Effector CD4-positive, alpha-beta T cell (primary cell): ENCODE results near the gene TEX44.
"Not testable (repeated sequence)": the region's sequence is repeated elsewhere in the genome, so short reads cannot be mapped to it uniquely, and the experiment has no call there.

ENCODE experiments used
- DNase-seq: peaks from one replicate; pipeline ENCODE4 v3.0.0-alpha.2; 2020

TEX44 gene

GRCh38 chr2:231571661-231572191 lies 20.9 kb upstream of the TEX44 start:
- DNase-seq: no peak

DNA sequence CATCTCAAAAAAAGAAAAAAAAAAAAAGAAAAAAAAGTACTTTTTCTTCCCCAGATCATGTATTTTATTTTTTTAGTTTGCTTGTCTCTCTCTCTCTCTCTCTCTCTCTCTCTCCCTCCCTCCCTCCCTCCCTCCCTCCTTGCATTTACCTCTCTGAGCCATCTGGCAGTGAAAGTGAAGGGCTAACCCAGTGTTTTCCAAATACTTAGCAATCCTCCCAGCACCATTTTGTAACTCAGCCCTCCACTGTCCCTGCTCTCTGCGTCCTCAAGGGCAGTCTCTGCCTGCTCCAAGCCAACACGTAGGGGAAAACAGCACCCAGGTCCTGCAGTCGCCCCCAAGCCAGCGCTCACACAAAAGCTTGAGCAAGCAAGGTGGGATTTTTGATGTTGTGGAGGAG lies 19.6 kb upstream of the TEX44 start:
- no peak for DNase-seq

DNA sequence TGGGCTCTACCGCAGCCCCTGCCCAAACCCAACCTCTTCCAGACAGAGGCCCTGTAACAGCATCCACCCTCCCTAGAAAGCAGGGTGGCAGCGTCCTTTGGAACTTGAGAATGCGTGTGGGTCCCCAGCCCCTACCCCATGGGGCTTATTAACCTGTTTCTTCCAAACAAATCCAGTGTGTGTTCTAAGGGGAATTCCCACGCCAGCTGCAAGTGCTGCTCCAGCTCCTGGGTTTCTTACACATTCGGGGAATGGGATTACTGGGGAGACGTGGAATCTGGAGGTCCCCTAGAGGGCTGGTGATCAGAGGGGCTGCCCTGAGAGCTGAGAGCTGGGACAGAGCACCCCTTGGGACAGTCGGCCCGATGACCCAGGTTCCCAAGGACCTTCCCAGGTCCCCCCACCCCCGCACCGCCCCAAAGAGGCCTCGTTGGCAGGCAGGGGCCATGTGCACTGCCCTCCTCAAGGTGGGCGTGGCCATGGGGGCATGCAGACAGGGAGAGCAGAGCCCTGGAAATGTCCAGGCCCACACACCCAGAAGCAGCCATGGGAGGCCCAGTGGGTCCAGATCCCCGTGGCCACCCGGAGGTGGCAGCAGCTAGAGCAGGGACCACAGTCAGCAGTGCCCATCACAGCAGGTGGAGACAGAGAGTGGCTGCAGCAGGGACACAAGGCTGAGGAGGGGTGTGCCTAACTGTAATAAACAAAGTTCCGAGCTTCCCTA lies 18.8 kb upstream of the TEX44 start:
- DNase-seq: no peak

- no peak for DNase-seq
These were observed 16.9 kb upstream of the TEX44 start for GRCh38 chr2:231575612-231576256.

DNA sequence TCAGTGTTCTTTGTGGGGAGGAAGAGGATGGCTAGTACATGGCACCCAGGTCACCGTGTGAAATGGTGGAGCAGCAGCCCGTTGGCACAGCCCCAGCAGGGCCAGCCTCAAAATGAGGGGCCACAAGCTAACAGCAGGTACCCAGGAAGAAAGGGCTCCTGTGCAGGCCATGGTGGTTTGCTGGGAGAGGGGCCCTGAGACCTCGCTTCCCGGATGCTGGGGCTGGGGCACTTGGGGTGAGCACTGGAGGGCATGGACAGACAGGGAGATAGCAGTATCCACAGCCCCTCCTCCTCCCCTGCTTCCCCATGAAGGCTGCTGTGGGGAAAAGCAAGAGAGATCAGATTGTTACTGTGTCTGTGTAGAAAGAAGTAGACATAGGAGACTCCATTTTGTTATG lies 16.2 kb upstream of the TEX44 start:
- DNase-seq: no peak

GRCh38 chr2:231578655-231579054 lies 14.0 kb upstream of the TEX44 start:
- not testable (repeated sequence) for DNase-seq

GRCh38 chr2:231579560-231579959 lies 13.1 kb upstream of the TEX44 start:
- no peak for DNase-seq

GRCh38 chr2:231581328-231581727 lies 11.3 kb upstream of the TEX44 start:
- no peak for DNase-seq

GRCh38 chr2:231583982-231584381 lies 8.7 kb upstream of the TEX44 start:
- DNase-seq: no peak

DNA sequence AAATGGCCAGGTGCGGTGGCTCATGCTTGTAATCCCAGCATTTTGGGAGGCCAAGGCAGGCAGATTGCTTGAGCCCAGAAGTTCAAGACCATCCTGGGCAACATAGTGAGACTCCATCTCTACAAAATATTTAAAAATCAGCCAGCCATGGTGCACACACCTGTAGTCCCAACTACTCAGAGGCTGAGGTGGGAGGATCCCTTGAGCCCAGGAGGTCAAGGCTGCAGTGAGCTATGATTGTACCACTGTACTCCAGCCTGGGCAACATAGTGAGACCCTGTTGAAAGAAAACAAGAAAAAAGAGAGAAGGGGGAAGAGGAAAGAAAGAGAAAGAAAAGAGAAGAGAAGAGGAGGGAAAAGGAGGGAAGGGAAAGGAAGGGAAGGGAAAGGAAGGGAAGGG lies 4.9 kb upstream of the TEX44 start:
- not testable (repeated sequence) for DNase-seq

GRCh38 chr2:231589656-231590055 lies 3.0 kb upstream of the TEX44 start:
- no peak for DNase-seq

DNA sequence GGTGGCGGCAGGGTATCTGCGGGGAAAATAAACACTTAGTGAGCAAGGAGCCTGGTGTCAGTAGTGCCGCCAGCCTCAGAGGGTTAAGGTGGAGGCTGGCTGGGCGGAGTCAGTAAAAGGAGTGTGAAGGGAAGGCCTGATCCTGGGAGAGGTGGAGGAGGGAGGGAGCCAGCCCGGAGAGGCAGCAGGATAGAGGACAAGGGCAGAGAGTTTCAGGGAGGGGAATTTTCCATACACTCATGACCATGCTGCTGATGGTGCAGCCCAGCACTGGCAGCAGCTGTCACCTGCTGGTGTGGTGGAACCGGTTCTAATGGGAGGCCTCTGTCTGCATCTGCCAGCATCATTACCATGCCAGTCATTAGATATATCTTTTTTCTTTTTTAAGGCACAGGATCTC lies 2.0 kb upstream of the TEX44 start:
- DNase-seq: no peak

DNA sequence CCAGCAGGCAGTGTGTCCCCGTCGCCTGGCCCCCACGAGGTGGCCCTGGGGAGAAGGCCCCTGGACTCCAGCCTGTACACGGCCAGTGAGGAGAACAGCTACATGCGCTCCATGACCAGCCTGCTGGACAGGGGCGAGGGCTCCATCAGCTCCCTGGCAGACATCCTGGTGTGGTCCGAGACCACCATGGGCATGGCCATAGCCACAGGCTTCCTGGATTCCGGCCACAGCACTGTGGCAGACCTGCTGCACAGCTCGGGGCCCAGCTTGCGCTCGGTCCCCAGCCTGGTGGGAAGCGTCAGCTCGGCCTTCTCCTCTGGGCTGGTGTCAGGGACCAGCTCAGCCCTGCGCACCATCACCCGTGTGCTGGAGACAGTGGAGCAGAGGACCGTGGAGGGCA lies 1.0 kb downstream of the TEX44 start:
- no peak for DNase-seq

GRCh38 chr2:231597014-231597611 lies 4.4 kb downstream of the TEX44 start:
- no peak for DNase-seq

DNA sequence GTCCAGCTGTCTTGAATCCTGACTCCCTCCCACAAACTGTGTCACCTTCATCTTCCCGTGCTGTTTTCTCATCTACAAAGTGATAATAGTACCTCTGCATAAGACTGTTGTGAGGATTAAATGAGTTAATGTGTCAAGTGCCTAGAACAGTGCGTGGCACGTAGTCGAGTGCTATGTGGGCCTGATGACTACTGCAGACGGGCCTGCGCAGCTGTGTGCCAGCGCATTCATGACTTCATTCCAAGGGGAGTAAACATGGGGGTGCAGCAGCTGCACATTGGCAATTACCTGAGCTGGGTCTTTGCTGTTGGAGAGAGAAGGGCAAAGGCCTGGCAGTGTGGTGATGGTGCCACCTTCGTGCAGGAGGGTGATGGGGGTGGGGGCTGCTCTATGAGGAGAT lies 5.0 kb downstream of the TEX44 start:
- DNase-seq: no peak

GRCh38 chr2:231600619-231601355 lies 8.1 kb downstream of the TEX44 start:
- no peak for DNase-seq

- peak; percentile 74 for DNase-seq
These were observed 8.9 kb downstream of the TEX44 start for GRCh38 chr2:231601356-231602229.

DNA sequence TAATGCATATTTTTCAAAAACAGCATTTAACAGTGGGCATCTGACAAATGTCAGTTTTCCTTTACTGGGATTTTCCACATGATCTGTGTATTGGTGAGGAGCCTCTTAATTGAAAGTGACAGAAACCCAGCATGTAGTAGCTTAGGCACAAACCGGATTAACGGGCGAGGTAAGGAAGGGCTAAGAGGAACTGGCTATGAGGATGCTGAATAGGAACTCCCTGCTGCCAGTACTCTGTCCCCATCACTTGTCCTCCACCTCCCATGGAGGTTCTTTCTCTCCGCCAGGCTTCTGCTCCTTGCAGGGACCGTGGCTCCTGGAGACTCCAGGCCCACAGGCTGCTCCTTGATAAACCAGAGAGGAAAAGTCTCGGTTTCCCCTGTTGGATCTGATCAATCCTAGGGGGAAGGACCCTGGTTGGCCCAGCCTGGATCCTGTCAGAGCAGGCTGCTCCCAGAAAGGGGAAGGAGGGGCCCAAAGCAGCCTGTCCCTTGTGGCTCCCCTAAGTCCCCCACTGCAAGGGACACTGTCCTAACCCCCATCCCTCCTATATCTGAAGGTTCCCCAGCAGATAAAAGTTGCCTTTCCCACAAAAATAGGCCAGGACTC lies 10.3 kb downstream of the TEX44 start:
- DNase-seq: no peak

DNA sequence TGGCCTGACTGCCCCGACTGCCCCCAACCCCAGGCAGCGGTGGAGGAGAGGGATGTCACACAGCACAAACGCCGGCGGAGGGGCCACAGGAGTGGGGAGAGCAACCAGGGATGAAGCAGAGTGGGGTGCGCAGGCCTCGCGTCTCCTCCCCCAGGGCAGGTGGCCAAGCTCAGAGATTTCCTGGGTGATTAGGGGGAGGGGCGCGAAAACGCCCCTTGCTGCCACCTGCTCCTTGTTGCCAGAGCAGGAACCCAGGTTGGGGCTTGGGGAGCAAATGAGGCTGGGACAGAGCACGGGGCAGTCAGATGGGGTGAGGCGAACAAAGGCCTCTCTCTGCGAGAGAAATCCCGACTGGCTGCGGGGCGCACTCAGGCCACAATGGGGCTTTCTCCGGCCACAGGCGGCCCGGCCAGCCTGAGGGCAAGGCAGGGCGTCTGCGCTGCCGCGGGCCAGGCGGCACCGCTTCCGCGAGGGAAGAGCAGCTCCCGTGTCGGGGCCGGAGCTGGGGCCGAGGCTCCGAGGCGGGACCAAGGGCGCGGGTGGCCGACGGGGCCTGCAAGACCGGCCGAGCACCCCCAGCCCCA lies 11.5 kb downstream of the TEX44 start:
- peak; percentile 16 for DNase-seq

DNA sequence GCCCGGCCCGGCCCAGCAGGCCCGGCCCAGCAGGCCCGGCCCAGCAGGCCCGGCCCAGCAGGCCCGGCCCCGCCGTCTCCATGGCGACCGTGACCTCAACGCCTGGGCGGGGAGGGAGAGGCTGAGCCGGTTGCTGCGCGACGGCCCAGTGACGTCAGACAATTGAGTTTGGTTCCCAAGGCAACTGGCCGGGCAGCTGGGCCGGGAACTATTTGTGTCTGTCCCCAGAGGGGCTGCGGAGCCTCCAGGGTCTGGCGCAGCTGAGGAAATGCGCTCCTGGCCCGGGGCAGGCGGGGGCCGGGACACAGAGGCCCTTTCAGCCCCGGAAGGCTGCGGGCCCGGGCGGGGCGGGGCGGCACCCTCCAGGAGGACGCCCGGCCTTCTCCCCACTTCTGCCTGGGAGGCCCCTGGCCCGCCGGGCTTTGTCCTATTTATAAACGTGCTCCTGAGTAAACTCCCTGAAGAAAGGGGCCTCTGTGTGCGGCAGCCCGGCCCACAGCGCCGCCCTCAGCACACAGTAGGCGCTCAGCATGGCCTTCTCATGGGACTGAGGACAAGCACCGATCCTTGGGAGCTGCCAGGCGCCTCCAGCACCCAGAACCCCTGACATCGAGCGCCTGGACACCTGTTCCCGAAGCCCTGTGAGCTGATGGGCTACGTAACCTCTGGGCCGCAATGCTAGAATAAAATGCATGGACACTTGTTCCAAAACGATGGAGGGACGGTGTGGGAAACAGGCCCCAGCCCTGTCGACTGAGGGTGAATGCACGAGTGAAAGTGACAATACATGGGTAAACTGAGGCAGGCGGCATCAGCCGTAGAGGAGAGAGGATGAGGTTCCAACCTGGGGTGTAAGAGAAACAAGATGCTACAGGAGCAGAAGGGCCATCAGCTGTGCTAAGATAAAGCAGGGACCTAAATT lies 12.3 kb downstream of the TEX44 start:
- peak; percentile 98 for DNase-seq
